K562 (cell line): ENCODE measurements around the gene PDLIM7. TPM values are rescaled to one million over a fixed set of nuclear protein-coding genes. Genes with fewer than 3 reads are reported as not detected.

ENCODE experiments used
- ATAC-seq: fragments of 200-7000 bp; cut with Tn5 transposase; 3 replicates; pipeline ENCODE4 v1.9.1; 2020; ENCODE audit warnings: moderate library complexity
- BruUV-seq: library from RNA; stranded (reverse); fragments of 400-500 nt; replicated peaks from 2 replicates; lab custom pipeline; 2021; lab: Mats Ljungman, UMichigan
- CTCF ChIA-PET: fragments of 300-600 bp; formaldehyde crosslinking; extraction: SDS; loops from one replicate; lab custom pipeline; 2021; ENCODE audit warnings: low intra/inter-chr PET ratio; lab: Yijun Ruan, JAX
- POLR2A ChIA-PET: fragments of 300-600, 350-650 bp; sonication (Branson Sonifier 250); formaldehyde crosslinking; extraction: SDS; loops from one replicate; lab custom pipeline; 2021; ENCODE audit warnings: antibody characterized with exemption, inconsistent platforms; lab: Yijun Ruan, JAX
- DNase-seq, 4 experiments: peaks; one replicate each; pipeline versions ENCODE4 v3.0.0 to v3.0.0-alpha.2; 2011 to 2018; ENCODE audit warnings: low spot score in 3 of 4, mixed read lengths in 3 of 4; ENCODE audit errors: extremely low read depth in 1 of 4
- FAIRE-seq: peaks from 2 replicates; lab custom pipeline; 2011; peaks lifted over from hg19 to GRCh38; lab: Jason Lieb, UNC
- H2AFZ ChIP-seq: 2 replicates; pipeline ENCODE4 v1.6.0; 2011; ENCODE audit warnings: low read depth, low read length, control low read depth, inconsistent platforms
- H3K27ac ChIP-seq: fragments of 200-600 bp; 3 replicates; pipeline ENCODE4 v1.8.0; 2011; ENCODE audit warnings: low read depth, mild to moderate bottlenecking, control low read depth, inconsistent platforms, low read length, moderate library complexity, mixed read lengths; ENCODE audit errors: extremely low read depth
- H3K27me3 ChIP-seq, 2 experiments: fragments of 300-600 bp in 1 of 2; 2 replicates in 1 of 2; 3 replicates in 1 of 2; pipeline versions ENCODE4 v1.6.0 to v1.8.0; 2011; ENCODE audit warnings: inconsistent platforms in 2 of 2, low read length in 2 of 2, mild to moderate bottlenecking in 1 of 2, mixed read lengths in 1 of 2, moderate library complexity in 1 of 2; ENCODE audit not compliant: control insufficient read depth in 2 of 2, insufficient read depth in 2 of 2
- H3K36me3 ChIP-seq: fragments of 300-600 bp; 3 replicates; pipeline ENCODE4 v1.8.0; 2011; ENCODE audit warnings: mild to moderate bottlenecking, low read length, inconsistent platforms; ENCODE audit not compliant: control insufficient read depth, insufficient read depth
- H3K4me1 ChIP-seq, 2 experiments: fragments of 200-600 bp in 1 of 2; replicated peaks in 1 of 2; 2 replicates in 1 of 2; 3 replicates in 1 of 2; pipeline versions ENCODE4 v1.5.1 to v1.8.0; 2011; ENCODE audit warnings: inconsistent platforms in 2 of 2, low read length in 2 of 2, mild to moderate bottlenecking in 1 of 2, mixed read lengths in 1 of 2, moderate library complexity in 1 of 2; ENCODE audit not compliant: control insufficient read depth in 2 of 2, insufficient read depth in 2 of 2
- H3K4me2 ChIP-seq: 2 replicates; pipeline ENCODE4 v1.6.1; 2011; ENCODE audit warnings: low read length, control low read depth, inconsistent platforms, mixed read lengths; ENCODE audit not compliant: insufficient read depth
- H3K4me3 ChIP-seq: fragments of 200-600 bp; sonication (generic), shearing (Covaris generic); 2 replicates; pipeline ENCODE4 v1.5.1; 2016; ENCODE audit warnings: control low read depth, inconsistent platforms
- H3K79me2 ChIP-seq: fragments of 200-600 bp; 3 replicates; pipeline ENCODE4 v1.8.0; 2011; ENCODE audit warnings: low read length, inconsistent platforms; ENCODE audit not compliant: control insufficient read depth, insufficient read depth
- H3K9ac ChIP-seq, 2 experiments: 2 replicates each; pipeline versions ENCODE4 v1.6.0 to v1.6.1; 2011; ENCODE audit warnings: low read depth in 2 of 2, low read length in 2 of 2, control low read depth in 1 of 2, inconsistent platforms in 1 of 2, mild to moderate bottlenecking in 1 of 2, mixed read lengths in 1 of 2; ENCODE audit not compliant: insufficient read depth in 1 of 2
- H3K9me1 ChIP-seq: one replicate; pipeline ENCODE4 v1.6.0; 2011; ENCODE audit warnings: inconsistent platforms, mild to moderate bottlenecking, low read length, moderate library complexity; ENCODE audit not compliant: control insufficient read depth, insufficient read depth
- H3K9me3 ChIP-seq: replicated peaks from 2 replicates; pipeline ENCODE4 v1.5.1; 2011; ENCODE audit warnings: low read depth, low read length, inconsistent platforms; ENCODE audit not compliant: control insufficient read depth, insufficient read depth
- H4K20me1 ChIP-seq: replicated peaks from 2 replicates; pipeline ENCODE4 v1.6.1; 2011; ENCODE audit warnings: low read length, inconsistent platforms, mixed read lengths; ENCODE audit not compliant: control insufficient read depth, insufficient read depth
- ARID2 ChIP-seq: fragments of 450-650 bp; IDR thresholded peaks from 2 replicates; pipeline ENCODE4 v1.6.1; 2017; ENCODE audit warnings: antibody characterized with exemption, mild to moderate bottlenecking
- FOXA3 ChIP-seq, 2 experiments: fragments of 450-650 bp in 1 of 2; sonication (generic) in 1 of 2; formaldehyde crosslinking; IDR thresholded peaks in 1 of 2; conservative IDR thresholded peaks in 1 of 2; 2 replicates each; pipeline versions ENCODE4 v1.4.0 to v1.8.0; 2020 to 2022; ENCODE audit warnings: mild to moderate bottlenecking in 2 of 2, missing genetic modification reagents in 1 of 2
- KLF16 ChIP-seq: IDR thresholded peaks from 2 replicates; pipeline ENCODE4 v1.6.1; 2016; ENCODE audit warnings: antibody characterized with exemption
- MAZ ChIP-seq, 2 experiments: fragments of 450-650 bp in 1 of 2; sonication (generic) in 1 of 2; formaldehyde crosslinking; IDR thresholded peaks in 1 of 2; conservative IDR thresholded peaks in 1 of 2; 2 replicates each; pipeline versions ENCODE4 v1.4.0 to v1.5.0; 2020; ENCODE audit warnings: mild to moderate bottlenecking in 1 of 2, missing genetic modification reagents in 1 of 2
- RB1 ChIP-seq: fragments of 450-650 bp; IDR thresholded peaks from 2 replicates; pipeline ENCODE4 v1.6.1; 2017; ENCODE audit warnings: low read depth, mild to moderate bottlenecking
- RCOR1 ChIP-seq, 2 experiments: IDR thresholded peaks; 2 replicates each; pipeline ENCODE4 v1.6.1; 2012; ENCODE audit warnings: low read depth in 2 of 2, low read length in 2 of 2, borderline replicate concordance in 1 of 2, improper control_type of control experiment in 1 of 2
- TOE1 ChIP-seq, 2 experiments: fragments of 450-650 bp in 1 of 2; sonication (generic) in 1 of 2; formaldehyde crosslinking in 1 of 2; IDR thresholded peaks; 2 replicates each; pipeline versions ENCODE4 v1.7.1 to v1.8.0; 2016 to 2022; ENCODE audit warnings: borderline replicate concordance in 2 of 2, mild to moderate bottlenecking in 2 of 2, antibody characterized with exemption in 1 of 2, inconsistent platforms in 1 of 2, low read depth in 1 of 2, missing genetic modification reagents in 1 of 2, moderate library complexity in 1 of 2
- YY1 ChIP-seq, 3 experiments: IDR thresholded peaks; 2 replicates each; pipeline ENCODE4 v1.6.1; 2011; ENCODE audit warnings: low read length in 2 of 3, mild to moderate bottlenecking in 2 of 3, moderate library complexity in 2 of 3, borderline replicate concordance in 1 of 3, control low read depth in 1 of 3, low read depth in 1 of 3; ENCODE audit not compliant: insufficient read depth in 3 of 3, insufficient replicate concordance in 2 of 3, control insufficient read depth in 1 of 3, insufficient read length in 1 of 3; ENCODE audit errors: extremely low read depth in 1 of 3
- ZBTB7A ChIP-seq: IDR thresholded peaks from 2 replicates; pipeline ENCODE4 v1.6.1; 2011; ENCODE audit warnings: low read depth, mild to moderate bottlenecking, low read length, moderate library complexity, borderline replicate concordance; ENCODE audit not compliant: control insufficient read depth
- ZNF354B ChIP-seq: fragments of 250-450 bp; sonication (Bioruptor Pico); IDR thresholded peaks from 2 replicates; pipeline ENCODE4 v1.4.0; 2020
- WGBS: fragments of 100-300 bp; shearing (Covaris generic); methylation state at CpG from one replicate; pipeline ENCODE4 v1.1.6; 2016; ENCODE audit warnings: low coverage, mixed read lengths; ENCODE audit not compliant: insufficient coverage; ENCODE audit errors: missing lambda C conversion rate; 5-methylcytosine and 5-hydroxymethylcytosine counted together
- in situ Hi-C: fragments of 300-500 bp; cut with MboI; formaldehyde crosslinking; loops from 4 replicates; pipeline ENCODE4 v1.15.0; 2018; ENCODE audit warnings: inconsistent platforms, mixed read lengths
- intact Hi-C: fragments of 100-400 bp; cut with micrococcal nuclease; formaldehyde crosslinking; loops from 2 replicates; pipeline ENCODE4 v1.14.2; 2022
- polyA plus RNA-seq, 8 experiments: library from polyadenylated mRNA; depleted of rRNA in 4 of 8; stranded (reverse) in 5 of 8; unstranded in 3 of 8; fragments of >200 nt; fragmentation: Nextera tagmentation in 2 of 8; fragmentation: Illumina TruSeq in 1 of 8; extraction: Ambion mirVana in 2 of 8; extraction: Trizol in 1 of 8; gene quantifications; 2 replicates each; pipeline versions ENCODE4 v1.2.1 to v1.2.3, GENCODE V29; 2011 to 2014; ENCODE audit warnings: inconsistent platforms in 1 of 8, missing spikeins in 1 of 8
- total RNA-seq, 7 experiments: library from RNA; depleted of rRNA in 6 of 7; stranded (reverse); fragments of >200 nt in 6 of 7; fragmentation: Illumina TruSeq in 2 of 7; extraction: Trizol in 2 of 7; gene quantifications; 2 replicates each; pipeline versions ENCODE4 v1.2.1 to v1.2.3, GENCODE V29; 2011 to 2021; ENCODE audit warnings: low replicate concordance in 1 of 7

The PDLIM7 gene
- total and polyA plus RNA-seq, 9 of the 15 experiments (the other 6 are each of a cell fraction or from before 2014, with no cell fraction given), result 2.1 to 124 (median 32.6) TPM

DNA sequence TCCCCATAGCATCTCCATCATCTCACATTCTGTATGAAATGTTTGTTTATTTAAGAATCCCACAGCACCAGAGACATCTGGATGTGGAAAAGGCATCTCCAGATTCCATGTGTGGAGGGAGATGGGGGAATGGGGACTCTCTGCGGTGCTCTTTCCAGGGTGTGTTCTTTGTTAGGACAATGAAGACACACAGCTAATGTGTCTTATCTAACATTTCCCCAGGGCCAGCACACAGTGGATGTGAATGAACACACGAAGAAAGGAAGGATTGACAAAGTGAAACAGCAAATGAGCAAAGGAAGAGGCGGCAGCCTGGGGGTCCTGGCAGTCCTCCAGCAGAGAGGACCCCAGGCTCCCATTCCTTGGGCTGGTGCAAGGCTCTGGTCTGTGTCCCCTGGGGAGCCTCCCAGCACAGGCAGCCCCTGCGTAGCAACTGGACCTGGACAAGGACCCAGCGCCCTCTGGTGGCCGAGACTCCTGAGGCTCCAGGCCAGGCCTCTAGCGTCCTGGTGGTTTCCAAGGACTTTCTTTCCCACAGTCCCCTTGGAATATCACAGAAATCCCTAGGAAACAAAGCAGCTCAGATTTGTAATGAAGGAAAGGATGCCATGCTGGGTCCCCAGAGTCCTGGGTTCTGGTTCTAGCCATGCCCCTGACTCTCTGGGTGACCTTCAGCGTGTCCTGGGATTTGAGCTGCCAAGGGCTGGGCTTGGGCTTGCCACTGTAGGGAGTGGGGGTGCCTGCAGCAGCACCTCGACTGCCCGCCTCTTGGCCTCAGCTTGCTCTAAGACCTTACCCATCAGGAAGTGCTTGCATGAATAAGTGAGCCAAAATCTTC lies 3.5 kb upstream of the PDLIM7 start:
- Histone ChIP-seq H2AFZ (peak overlapping the region; percentile 71), H3K9me3 (no peaks in the 10 kb centered on the region), H3K9ac (peak overlapping the region in 1 of 2 experiments; percentile 77; a peak in 1 of 4 replicates), H4K20me1 (no peaks in the 10 kb centered on the region; the same call in 1 of the 2 replicates), H3K4me1 (peaks cover 25 to 75% of the 10 kb centered on the region in 2 experiments), H3K4me3 (no peak overlapping the region), H3K79me2 (peaks cover 19% of the 10 kb centered on the region), H3K4me2 (peak overlapping the region; percentile 50; the same call in 1 of the 2 replicates), H3K9me1 (no peaks in the 10 kb centered on the region), H3K27me3 (no peaks in the 10 kb centered on the region), H3K36me3 (peaks cover 9% of the 10 kb centered on the region; the same call in 2 of the 3 replicates), H3K27ac (peak overlapping the region; percentile 24; the same call in 1 of the 3 replicates)
- intact Hi-C loops (loop anchor here (1.0 to 2.0 kb wide), 2 partner anchors 10 to 96 kb away; no protein-coding TSS in a partner anchor), in situ Hi-C loops (no loop called here)
- BruUV-seq, result no TSS peak
- ChIA-PET CTCF (interaction anchor here (0.6 to 2.4 kb wide), 5 partner anchors 9 to 369 kb away, joined by 3 to 19 read pairs (median 3); no protein-coding TSS in a partner anchor), POLR2A (interaction anchor here (0.7 to 2.1 kb wide), 5 partner anchors 8 to 99 kb away, joined by 3 to 5 read pairs (median 4); partner anchors contain the start of gene B4GALT7)
- 14% methylated on average over 10 of the region's 10 CpGs for WGBS
- DNase-seq, result peak; percentile 68 to 91 (median 75)
- peak; percentile 52 for ATAC-seq
- peak; percentile 93 for FAIRE-seq
- peak; percentile 38; the same call in 1 of the 2 replicates for TF ChIP-seq ZBTB7A
- TF ChIP-seq KLF16, result peak; percentile 58; the same call in 1 of the 2 replicates
- TF ChIP-seq TOE1 (IDR thresholded peaks at IDR 0.05; ENCODE audit: borderline replicate concordance), result no peak
- TF ChIP-seq TOE1 (CRISPR knock-in tag; IDR thresholded peaks at IDR 0.05; ENCODE audit: borderline replicate concordance, low read depth), result no peak
- peak in 1 of 2 experiments; percentile 71; a peak in 2 of 4 replicates for TF ChIP-seq MAZ (CRISPR knock-in tag; conservative IDR thresholded peaks at IDR 0.05 in 1 of 2, IDR thresholded peaks at IDR 0.05 in 1 of 2)
- TF ChIP-seq RB1, result peak; percentile 53
- peak in 1 of 2 experiments; percentile 10; a peak in 1 of 4 replicates for TF ChIP-seq RCOR1 (IDR thresholded peaks at IDR 0.05; ENCODE audit: borderline replicate concordance in 1 of 2, low read depth in 2 of 2, low read length in 2 of 2)
- TF ChIP-seq ARID2, result peak; percentile 70; the same call in 1 of the 2 replicates
- TF ChIP-seq YY1 (IDR thresholded peaks at IDR 0.05; ENCODE audit: borderline replicate concordance in 1 of 3, control insufficient read depth in 1 of 3, extremely low read depth in 1 of 3, insufficient read depth in 3 of 3, insufficient read length in 1 of 3, insufficient replicate concordance in 2 of 3, low read depth in 1 of 3, low read length in 2 of 3), result peak in 1 of 3 experiments; percentile 26
- no peak for TF ChIP-seq ZNF354B (CRISPR knock-in tag)
- 0 out of 4 replicates have a peak, but pooled peaks of 1 of the 2 experiments have one; percentile 3 for TF ChIP-seq FOXA3 (CRISPR knock-in tag; conservative IDR thresholded peaks at IDR 0.05 in 1 of 2, IDR thresholded peaks at IDR 0.05 in 1 of 2)
